H1 (cell line): ENCODE results near the gene CNIH3. TPM values are rescaled to one million over a fixed set of nuclear protein-coding genes. Genes with fewer than 3 reads are reported as not detected.

Experiments
- CTCF ChIA-PET: fragments of 300-600 bp; sonication (Branson Sonifier 250); formaldehyde crosslinking; loops from one replicate; lab custom pipeline; 2021; ENCODE audit not compliant: partially characterized antibody; lab: Charles Lee
- POLR2A ChIA-PET: fragments of 300-600 bp; sonication (Branson Sonifier 250); formaldehyde crosslinking; loops from one replicate; lab custom pipeline; 2021; ENCODE audit warnings: inconsistent platforms; ENCODE audit not compliant: partially characterized antibody; lab: Charles Lee
- DNase-seq, 2 experiments: peaks; one replicate each; pipeline versions ENCODE4 v3.0.0 to v3.0.0-alpha.2; 2010 to 2022; ENCODE audit warnings: low spot score in 2 of 2, low read depth in 1 of 2, mixed read lengths in 1 of 2
- FAIRE-seq: peaks from 2 replicates; lab custom pipeline; 2011; peaks lifted over from hg19 to GRCh38; lab: Jason Lieb, UNC
- H2AFZ ChIP-seq: 2 replicates; pipeline ENCODE4 v1.8.1; 2012; ENCODE audit warnings: low read length, inconsistent platforms
- H2AK5ac ChIP-seq: 2 replicates; pipeline ENCODE4 v1.6.1; 2013; ENCODE audit warnings: low read depth, low read length
- H2BK120ac ChIP-seq: replicated peaks from 2 replicates; pipeline ENCODE3; 2013; ENCODE audit warnings: low read depth, low read length, inconsistent platforms
- H2BK12ac ChIP-seq: 2 replicates; pipeline ENCODE4 v1.6.1; 2013; ENCODE audit warnings: low read depth, low read length
- H2BK15ac ChIP-seq: 2 replicates; pipeline ENCODE4 v1.6.1; 2013; ENCODE audit warnings: low read length
- H2BK20ac ChIP-seq: 2 replicates; pipeline ENCODE4 v1.6.1; 2013; ENCODE audit warnings: low read length
- H2BK5ac ChIP-seq: 2 replicates; pipeline ENCODE4 v1.6.1; 2013; ENCODE audit warnings: low read depth, low read length
- H3K14ac ChIP-seq: 2 replicates; pipeline ENCODE4 v1.6.1; 2013; ENCODE audit warnings: inconsistent platforms; ENCODE audit not compliant: insufficient read length
- H3K18ac ChIP-seq: 2 replicates; pipeline ENCODE4 v1.6.1; 2013; ENCODE audit warnings: low read length; ENCODE audit errors: extremely low read depth
- H3K23ac ChIP-seq: 2 replicates; pipeline ENCODE4 v1.6.1; 2013; ENCODE audit warnings: inconsistent platforms; ENCODE audit not compliant: insufficient read length
- H3K23me2 ChIP-seq: 2 replicates; pipeline ENCODE4 v1.6.1; 2013; ENCODE audit warnings: low read depth, low read length
- H3K27ac ChIP-seq: 2 replicates; pipeline ENCODE4 v1.6.1; 2011; ENCODE audit warnings: low read depth, low read length, inconsistent platforms
- H3K27me3 ChIP-seq, 4 experiments: replicated peaks in 1 of 4; 1 replicate in 1 of 4; 2 replicates in 3 of 4; pipeline versions ENCODE4 v1.6.1 to v1.8.1; 2011 to 2013; ENCODE audit warnings: low read length in 3 of 4, mild to moderate bottlenecking in 3 of 4, inconsistent platforms in 2 of 4, mixed read lengths in 2 of 4, moderate library complexity in 1 of 4; ENCODE audit not compliant: control insufficient read depth in 3 of 4, insufficient read depth in 3 of 4; ENCODE audit errors: extremely low read depth in 1 of 4
- H3K36me3 ChIP-seq, 4 experiments: 2 replicates each; pipeline versions ENCODE4 v1.6.1 to v1.8.1; 2011 to 2013; ENCODE audit warnings: mild to moderate bottlenecking in 4 of 4, low read length in 3 of 4, moderate library complexity in 2 of 4, control low read depth in 1 of 4, inconsistent platforms in 1 of 4; ENCODE audit not compliant: insufficient read depth in 4 of 4, control insufficient read depth in 2 of 4
- H3K4ac ChIP-seq: replicated peaks from 2 replicates; pipeline ENCODE3; 2013; ENCODE audit warnings: low read length, low read depth, mixed read lengths, inconsistent platforms; ENCODE audit not compliant: insufficient read length
- H3K4me1 ChIP-seq, 4 experiments: replicated peaks in 1 of 4; 1 replicate in 1 of 4; 2 replicates in 3 of 4; pipeline versions ENCODE4 v1.6.1 to v1.8.1; 2011 to 2013; ENCODE audit warnings: low read length in 3 of 4, inconsistent platforms in 2 of 4, mixed read lengths in 1 of 4; ENCODE audit not compliant: insufficient read depth in 4 of 4, control insufficient read depth in 3 of 4
- H3K4me2 ChIP-seq, 2 experiments: 2 replicates each; pipeline versions ENCODE4 v1.6.1 to v1.8.1; 2011 to 2013; ENCODE audit warnings: low read depth in 2 of 2, low read length in 2 of 2, control low read depth in 1 of 2, inconsistent platforms in 1 of 2, mild to moderate bottlenecking in 1 of 2; ENCODE audit not compliant: insufficient read depth in 1 of 2
- H3K4me3 ChIP-seq, 4 experiments: fragments of 200-600, 300-600 bp in 1 of 4; sonication (generic), shearing (Covaris generic), sonication (Bioruptor Twin) in 1 of 4; 2 replicates each; pipeline versions ENCODE4 v1.5.1 to v1.8.1; 2011 to 2016; ENCODE audit warnings: low read length in 4 of 4, low read depth in 3 of 4, control low read depth in 2 of 4, inconsistent platforms in 2 of 4, mild to moderate bottlenecking in 2 of 4, mixed read lengths in 1 of 4, moderate library complexity in 1 of 4; ENCODE audit not compliant: insufficient read depth in 2 of 4; ENCODE audit errors: extremely low read depth in 1 of 4
- H3K56ac ChIP-seq: replicated peaks from 2 replicates; pipeline ENCODE3; 2013; ENCODE audit warnings: low read depth, mild to moderate bottlenecking, mixed read lengths, low read length, inconsistent platforms; ENCODE audit not compliant: insufficient read length
- H3K79me1 ChIP-seq: 2 replicates; pipeline ENCODE4 v1.6.1; 2013; ENCODE audit warnings: low read depth, low read length, control low read depth
- H3K79me2 ChIP-seq, 2 experiments: 2 replicates each; pipeline versions ENCODE4 v1.6.1 to v1.8.1; 2012 to 2013; ENCODE audit warnings: low read length in 2 of 2, mild to moderate bottlenecking in 2 of 2, inconsistent platforms in 1 of 2; ENCODE audit not compliant: insufficient read depth in 2 of 2, control insufficient read depth in 1 of 2
- H3K9ac ChIP-seq, 4 experiments: replicated peaks in 1 of 4; 1 replicate in 1 of 4; 2 replicates in 3 of 4; pipeline versions ENCODE4 v1.6.1 to v1.8.1; 2011 to 2013; ENCODE audit warnings: low read depth in 3 of 4, low read length in 3 of 4, control low read depth in 2 of 4, mild to moderate bottlenecking in 2 of 4, moderate library complexity in 2 of 4, inconsistent platforms in 1 of 4; ENCODE audit errors: extremely low read depth in 1 of 4
- H3K9me3 ChIP-seq, 2 experiments: 2 replicates each; pipeline versions ENCODE4 v1.6.1 to v1.8.1; 2012 to 2013; ENCODE audit warnings: mild to moderate bottlenecking in 2 of 2, moderate library complexity in 2 of 2, control low read depth in 1 of 2, inconsistent platforms in 1 of 2, low read depth in 1 of 2, low read length in 1 of 2, mixed read lengths in 1 of 2; ENCODE audit not compliant: insufficient read depth in 2 of 2
- H4K20me1 ChIP-seq, 2 experiments: replicated peaks in 1 of 2; 2 replicates each; pipeline versions ENCODE3 to v1.8.1; 2011 to 2013; ENCODE audit warnings: inconsistent platforms in 2 of 2, low read length in 2 of 2, mild to moderate bottlenecking in 1 of 2; ENCODE audit not compliant: insufficient read depth in 2 of 2, control insufficient read depth in 1 of 2
- H4K5ac ChIP-seq: 2 replicates; pipeline ENCODE4 v1.6.1; 2013; ENCODE audit warnings: low read length, low read depth, mixed read lengths, inconsistent platforms; ENCODE audit not compliant: insufficient read length
- H4K8ac ChIP-seq: 2 replicates; pipeline ENCODE4 v1.8.0; 2013; ENCODE audit warnings: mild to moderate bottlenecking, moderate library complexity, low read length, inconsistent platforms; ENCODE audit not compliant: insufficient read depth; ENCODE audit errors: extremely low read depth
- H4K91ac ChIP-seq: replicated peaks from 2 replicates; pipeline ENCODE3; 2013; ENCODE audit warnings: low read length, mixed read lengths, inconsistent platforms; ENCODE audit not compliant: insufficient read length
- CBX5 ChIP-seq: fragments of 300-800, 300-1000 bp; sonication (generic); IDR thresholded peaks from 2 replicates; pipeline ENCODE4 v1.7.1; 2016; ENCODE audit warnings: antibody characterized with exemption, low read length, low read depth
- CHD2 ChIP-seq: IDR thresholded peaks from 2 replicates; pipeline ENCODE4 v1.6.1; 2012; ENCODE audit warnings: low read length, improper control_type of control experiment
- GTF2F1 ChIP-seq: IDR thresholded peaks from 2 replicates; pipeline ENCODE4 v1.6.1; 2012; ENCODE audit warnings: low read depth, low read length, improper control_type of control experiment, borderline replicate concordance
- KDM5A ChIP-seq: fragments of 200-600 bp; IDR thresholded peaks from 2 replicates; pipeline ENCODE4 v1.7.1; 2012; ENCODE audit warnings: mild to moderate bottlenecking, low read length, inconsistent platforms, mixed read lengths
- NANOG ChIP-seq: IDR thresholded peaks from 2 replicates; pipeline ENCODE4 v1.6.1; 2011; ENCODE audit warnings: low read length, low read depth, mild to moderate bottlenecking, inconsistent platforms; ENCODE audit not compliant: insufficient read depth, poor library complexity, severe bottlenecking
- NRF1 ChIP-seq: IDR thresholded peaks from 2 replicates; pipeline ENCODE4 v1.6.1; 2011; ENCODE audit warnings: mild to moderate bottlenecking, low read depth, low read length, improper control_type of control experiment
- PHF8 ChIP-seq: fragments of 200-600 bp; sonication (generic); conservative IDR thresholded peaks from 2 replicates; pipeline ENCODE4 v1.7.1; 2012; ENCODE audit warnings: low read depth, mild to moderate bottlenecking, inconsistent platforms, low read length, moderate library complexity
- RAD21 ChIP-seq, 2 experiments: IDR thresholded peaks in 1 of 2; conservative IDR thresholded peaks in 1 of 2; 2 replicates each; pipeline ENCODE4 v1.6.1; 2011; ENCODE audit warnings: low read depth in 2 of 2, low read length in 2 of 2, improper control_type of control experiment in 1 of 2, inconsistent platforms in 1 of 2, mild to moderate bottlenecking in 1 of 2, moderate library complexity in 1 of 2
- SAP30 ChIP-seq: fragments of 300-600 bp; sonication (generic); IDR thresholded peaks from 2 replicates; pipeline ENCODE4 v1.7.1; 2012; ENCODE audit warnings: low read length, moderate library complexity, mild to moderate bottlenecking, inconsistent platforms; ENCODE audit not compliant: insufficient read depth, insufficient replicate concordance
- SIRT6 ChIP-seq: IDR thresholded peaks from one replicate; pipeline ENCODE4 v1.7.1; 2012; ENCODE audit warnings: low read length, inconsistent platforms
- TAF1 ChIP-seq: IDR thresholded peaks from 2 replicates; pipeline ENCODE4 v1.6.1; 2011; ENCODE audit warnings: mild to moderate bottlenecking, low read depth, low read length
- TEAD4 ChIP-seq: IDR thresholded peaks from 2 replicates; pipeline ENCODE4 v1.6.1; 2012; ENCODE audit warnings: low read depth, low read length, inconsistent platforms, mixed read lengths
- WGBS, 2 experiments: shearing (Covaris generic) in 1 of 2; methylation state at CpG; one replicate each; pipeline versions ENCODE4 v1.1.6 to v1.1.7; 2013 to 2015; ENCODE audit warnings: low lambda C conversion rate in 2 of 2, mixed read lengths in 2 of 2, inconsistent platforms in 1 of 2, low coverage in 1 of 2, missing lambda C conversion rate in 1 of 2; ENCODE audit not compliant: insufficient replicate concordance in 2 of 2, insufficient coverage in 1 of 2, insufficient read length in 1 of 2; ENCODE audit errors: extremely low coverage in 1 of 2, missing lambda C conversion rate in 1 of 2; 5-methylcytosine and 5-hydroxymethylcytosine counted together
- polyA plus RNA-seq, 7 experiments: library from polyadenylated mRNA; depleted of rRNA in 3 of 7; stranded (reverse) in 5 of 7; unstranded in 2 of 7; fragments of >200 nt in 5 of 7; fragments of 200-250 nt in 2 of 7; gene quantifications; 1 replicate in 5 of 7; 2 replicates in 1 of 7; 4 replicates in 1 of 7; pipeline versions ENCODE4 v1.2.1 to v1.2.3, GENCODE V29; 2011 to 2013; ENCODE audit warnings: missing spikeins in 2 of 7, mixed read lengths in 2 of 7
- total RNA-seq: library from RNA; stranded (reverse); fragmentation: NEBNext Ultra II Directional; extraction: Animal tissue kit (Norgen Biotek cat#: 25700); gene quantifications from 2 replicates; pipeline ENCODE4 v1.2.1, GENCODE V29; 2021
- TF ChIP-seq, protein P1 (sequence below): IDR thresholded peaks from 2 replicates; pipeline ENCODE4 v1.6.1; 2012; ENCODE audit warnings: inconsistent platforms
- TF ChIP-seq, protein P2 (sequence below): IDR thresholded peaks from 2 replicates; pipeline ENCODE4 v1.6.1; 2011; ENCODE audit warnings: low read depth, mild to moderate bottlenecking, low read length; ENCODE audit not compliant: insufficient read depth

Gene CNIH3
- total and polyA plus RNA-seq, 2 of the 8 experiments (the other 6 are each of a cell fraction or from before 2014, with no cell fraction given) = 3.7 to 5.6 TPM

DNA sequence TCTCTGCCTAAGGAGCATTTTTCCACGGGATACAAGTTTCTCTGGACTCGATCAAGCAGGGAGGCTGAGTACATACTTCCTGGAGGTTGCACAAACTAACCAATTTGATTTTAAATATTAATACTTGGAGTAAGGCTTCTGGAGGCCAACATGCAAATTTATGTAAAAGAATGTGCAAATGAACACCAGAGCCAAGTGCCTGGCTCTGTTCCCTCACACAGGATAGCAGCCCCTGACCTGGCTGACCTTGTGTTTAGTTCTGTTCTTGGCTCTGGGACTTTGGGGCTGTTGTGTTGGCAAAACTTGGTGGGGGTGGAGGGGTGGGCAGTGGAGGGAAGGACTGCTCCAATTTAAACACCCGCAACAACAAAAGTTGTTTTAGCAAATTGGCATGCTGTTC, 34.2 kb downstream of the CNIH3 start:
- DNase-seq = no peak
- POLR2A ChIA-PET = no interaction called here
- no peak for TF ChIP-seq SIRT6
- no peak for TF ChIP-seq SAP30
- TF ChIP-seq NRF1 = no peak
- no peak for TF ChIP-seq TEAD4
- TF ChIP-seq NANOG = no peak
- TF ChIP-seq CHD2 = no peak
- TF ChIP-seq, protein P1, sequence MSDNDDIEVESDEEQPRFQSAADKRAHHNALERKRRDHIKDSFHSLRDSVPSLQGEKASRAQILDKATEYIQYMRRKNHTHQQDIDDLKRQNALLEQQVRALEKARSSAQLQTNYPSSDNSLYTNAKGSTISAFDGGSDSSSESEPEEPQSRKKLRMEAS = no peak
- TF ChIP-seq KDM5A = no peak
- TF ChIP-seq PHF8 = no peak
- TF ChIP-seq TAF1 = no peak
- no peak for TF ChIP-seq CBX5
- no peak for TF ChIP-seq RAD21 (IDR thresholded peaks at IDR 0.05 in 1 of 2, conservative IDR thresholded peaks at IDR 0.05 in 1 of 2; ENCODE audit: low read depth in 2 of 2, low read length in 2 of 2)
- TF ChIP-seq, protein P2, sequence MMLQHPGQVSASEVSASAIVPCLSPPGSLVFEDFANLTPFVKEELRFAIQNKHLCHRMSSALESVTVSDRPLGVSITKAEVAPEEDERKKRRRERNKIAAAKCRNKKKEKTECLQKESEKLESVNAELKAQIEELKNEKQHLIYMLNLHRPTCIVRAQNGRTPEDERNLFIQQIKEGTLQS = no peak
- no peak for TF ChIP-seq GTF2F1

More for the DNA sequence above, 34.2 kb downstream of the CNIH3 start:
- Histone ChIP-seq H3K36me3 (no peaks in the 10 kb centered on the region), H4K91ac (no peak overlapping the region), H2BK20ac (no peak overlapping the region), H3K4me1 (peaks cover 0 to 4% (median 0%) of the 10 kb centered on the region in 4 experiments; a peak in 2 of 7 replicates), H2AFZ (no peak overlapping the region), H3K23me2 (no peaks in the 10 kb centered on the region), H3K4me2 (no peak overlapping the region), H3K4ac (no peak overlapping the region), H2BK120ac (no peak overlapping the region), H2BK12ac (no peak overlapping the region), H3K9ac (no peak overlapping the region), H3K79me1 (no peaks in the 10 kb centered on the region), H4K5ac (no peak overlapping the region), H2BK15ac (no peak overlapping the region), H3K4me3 (no peak overlapping the region), H3K79me2 (no peaks in the 10 kb centered on the region), H3K9me3 (no peaks in the 10 kb centered on the region), H2BK5ac (no peak overlapping the region), H3K56ac (no peak overlapping the region), H4K8ac (no peak overlapping the region), H3K27ac (no peak overlapping the region), H3K18ac (no peak overlapping the region), H4K20me1 (no peaks in the 10 kb centered on the region), H2AK5ac (no peak overlapping the region), H3K14ac (no peak overlapping the region), H3K23ac (no peak overlapping the region), H3K27me3 (no peaks in the 10 kb centered on the region)
- 81% methylated on average over 3 of the region's 3 CpGs; no CpG with 5 or more reads in 1 of the 2 experiments for WGBS, 2 experiments
- no peak for FAIRE-seq
- CTCF ChIA-PET = interaction anchor here (0.8 to 11.8 kb wide), 9 partner anchors 10 to 273 kb away, joined by 3 to 94 read pairs (median 4); no protein-coding TSS in a partner anchor
